ENCODE results near the gene SLC13A2. TPM values are rescaled to one million over a fixed set of nuclear protein-coding genes. Genes with fewer than 3 reads are reported as not detected.

The SLC13A2 gene
- total RNA-seq, 6 donors from 2014 or later = 0.10 to 0.61 (median 0.14) TPM; not detected in 3

- H3K4me3 ChIP-seq = no peak overlapping the region
- TF ChIP-seq EP300 (IDR thresholded peaks at IDR 0.05) (no peak), POLR2A (IDR thresholded peaks at IDR 0.05) (no peak), POLR2AphosphoS5 (IDR thresholded peaks at IDR 0.05) (no peak), CTCF (IDR thresholded peaks at IDR 0.05) (no peak)
- H3K4me1 ChIP-seq = peaks cover 0 to 14% (median 5%) of the 10 kb centered on the region in 4 donors
- H3K27ac ChIP-seq = no peak overlapping the region
- H3K9me3 ChIP-seq = no peaks in the 10 kb centered on the region
- 76 to 82% methylated on average over 3 of the region's 3 CpGs for WGBS, 2 donors
- H3K27me3 ChIP-seq = no peaks in the 10 kb centered on the region
- H3K36me3 ChIP-seq = no peaks in the 10 kb centered on the region
- no peak for ATAC-seq (ENCODE audit: low FRiP score in 2 of 2)
- DNase-seq = no peak
Measured at GRCh38 chr17:28485049-28485448, 11.6 kb downstream of the SLC13A2 start.

GRCh38 chr17:28487881-28488532, 14.6 kb downstream of the SLC13A2 start:
- Histone ChIP-seq H3K9me3 (no peaks in the 10 kb centered on the region), H3K27me3 (no peaks in the 10 kb centered on the region), H3K4me3 (no peak overlapping the region), H3K4me1 (peaks cover 0 to 7% (median 0%) of the 10 kb centered on the region in 4 donors), H3K27ac (no peak overlapping the region), H3K36me3 (no peaks in the 10 kb centered on the region)
- ATAC-seq (ENCODE audit: low FRiP score in 2 of 2) (no peak), DNase-seq (no peak)
- no peak for TF ChIP-seq POLR2A (IDR thresholded peaks at IDR 0.05)
- TF ChIP-seq POLR2AphosphoS5 (IDR thresholded peaks at IDR 0.05) = no peak
- TF ChIP-seq EP300 (IDR thresholded peaks at IDR 0.05) = no peak
- TF ChIP-seq CTCF (IDR thresholded peaks at IDR 0.05) = no peak
- 55 to 61% methylated on average over 4 to 5 of the region's 5 CpGs for WGBS, 2 donors

GRCh38 chr17:28488533-28489276, 15.3 kb downstream of the SLC13A2 start:
- Histone ChIP-seq H3K36me3 (no peaks in the 10 kb centered on the region), H3K4me1 (peaks cover 0 to 6% (median 0%) of the 10 kb centered on the region in 4 donors), H3K27ac (no peak overlapping the region), H3K27me3 (no peaks in the 10 kb centered on the region), H3K4me3 (no peak overlapping the region), H3K9me3 (no peaks in the 10 kb centered on the region)
- TF ChIP-seq POLR2AphosphoS5 (IDR thresholded peaks at IDR 0.05) (no peak), POLR2A (IDR thresholded peaks at IDR 0.05) (no peak), EP300 (IDR thresholded peaks at IDR 0.05) (no peak), CTCF (IDR thresholded peaks at IDR 0.05) (no peak)
- ATAC-seq (ENCODE audit: low FRiP score in 2 of 2) (no peak), DNase-seq (no peak)
- WGBS, 2 donors = 51 to 84% methylated on average over 3 to 7 of the region's 7 CpGs

GRCh38 chr17:28491286-28491685, 17.8 kb downstream of the SLC13A2 start:
- Histone ChIP-seq H3K27me3 (no peaks in the 10 kb centered on the region), H3K27ac (no peak overlapping the region), H3K4me1 (peaks cover 0 to 6% (median 0%) of the 10 kb centered on the region in 4 donors), H3K36me3 (no peaks in the 10 kb centered on the region), H3K4me3 (no peak overlapping the region), H3K9me3 (no peaks in the 10 kb centered on the region)
- TF ChIP-seq POLR2AphosphoS5 (IDR thresholded peaks at IDR 0.05) = no peak
- no peak for TF ChIP-seq POLR2A (IDR thresholded peaks at IDR 0.05)
- TF ChIP-seq CTCF (IDR thresholded peaks at IDR 0.05) = no peak
- TF ChIP-seq EP300 (IDR thresholded peaks at IDR 0.05) = no peak
- ATAC-seq (ENCODE audit: low FRiP score in 2 of 2) = no peak
- DNase-seq = peak in 1 of 2 donors; percentile 75
- 89% methylated on average over 11 of the region's 11 CpGs; no CpG with 5 or more reads in 1 of the 2 donors for WGBS, 2 donors

All from upper lobe of left lung (tissue), 6 donors.